GM12864 (cell line): ENCODE measurements around the gene SLBP.

Source experiments
- DNase-seq: peaks from one replicate; pipeline ENCODE4 v3.0.0-alpha.2; 2011; ENCODE audit warnings: low read depth
- H3K4me3 ChIP-seq: 2 replicates; pipeline ENCODE4 v1.5.1; 2011; ENCODE audit warnings: mild to moderate bottlenecking, low read depth, low read length, control low read depth
- TF ChIP-seq, protein P1 (sequence below): IDR thresholded peaks from 2 replicates; pipeline ENCODE4 v1.5.1; 2011; ENCODE audit warnings: low read depth, mild to moderate bottlenecking, moderate library complexity, low read length, control low read depth, inconsistent platforms; ENCODE audit errors: missing control alignments

SLBP gene

DNA sequence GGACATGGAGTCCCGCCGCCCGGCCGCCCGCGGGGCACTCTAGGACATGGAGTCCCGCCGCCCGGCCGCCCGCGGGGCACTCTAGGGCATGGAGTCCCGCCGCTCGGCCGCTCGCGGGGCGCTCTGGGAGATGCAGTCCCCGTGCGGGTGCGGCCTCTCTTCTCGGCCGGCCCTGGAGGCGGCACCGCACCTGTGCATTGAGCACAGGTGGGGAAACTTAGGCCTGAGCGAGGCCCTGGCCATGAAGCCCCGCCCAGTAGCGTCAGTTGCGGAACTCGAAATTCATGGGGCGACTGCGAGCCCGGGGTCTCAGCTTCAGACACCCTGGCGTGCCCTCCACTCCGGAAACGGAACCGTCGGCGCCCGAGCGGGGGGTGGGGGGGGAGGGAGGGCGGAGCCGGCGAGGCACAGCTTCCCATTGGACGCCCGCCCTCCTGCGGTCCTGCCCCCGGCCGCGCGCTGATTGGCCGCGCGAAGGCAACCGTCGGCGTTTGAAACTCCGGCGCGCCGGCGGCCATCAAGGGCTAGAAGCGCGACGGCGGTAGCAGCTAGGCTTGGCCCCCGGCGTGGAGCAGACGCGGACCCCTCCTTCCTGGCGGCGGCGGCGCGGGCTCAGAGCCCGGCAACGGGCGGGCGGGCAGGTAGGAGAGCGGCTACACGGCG lies 9.0 kb upstream of the SLBP start, which contains the start of the genes TACC3 and TMEM129:
TACC3 (plus strand) TSS at position 519 of the 663 bp plus-strand sequence. CDS start 1,901 bp downstream, outside the sequence.
TMEM129 (minus strand) TSS at position 321 of the 663 bp plus-strand sequence. CDS start 486 bp downstream, outside the sequence.
- TF ChIP-seq, protein P1, sequence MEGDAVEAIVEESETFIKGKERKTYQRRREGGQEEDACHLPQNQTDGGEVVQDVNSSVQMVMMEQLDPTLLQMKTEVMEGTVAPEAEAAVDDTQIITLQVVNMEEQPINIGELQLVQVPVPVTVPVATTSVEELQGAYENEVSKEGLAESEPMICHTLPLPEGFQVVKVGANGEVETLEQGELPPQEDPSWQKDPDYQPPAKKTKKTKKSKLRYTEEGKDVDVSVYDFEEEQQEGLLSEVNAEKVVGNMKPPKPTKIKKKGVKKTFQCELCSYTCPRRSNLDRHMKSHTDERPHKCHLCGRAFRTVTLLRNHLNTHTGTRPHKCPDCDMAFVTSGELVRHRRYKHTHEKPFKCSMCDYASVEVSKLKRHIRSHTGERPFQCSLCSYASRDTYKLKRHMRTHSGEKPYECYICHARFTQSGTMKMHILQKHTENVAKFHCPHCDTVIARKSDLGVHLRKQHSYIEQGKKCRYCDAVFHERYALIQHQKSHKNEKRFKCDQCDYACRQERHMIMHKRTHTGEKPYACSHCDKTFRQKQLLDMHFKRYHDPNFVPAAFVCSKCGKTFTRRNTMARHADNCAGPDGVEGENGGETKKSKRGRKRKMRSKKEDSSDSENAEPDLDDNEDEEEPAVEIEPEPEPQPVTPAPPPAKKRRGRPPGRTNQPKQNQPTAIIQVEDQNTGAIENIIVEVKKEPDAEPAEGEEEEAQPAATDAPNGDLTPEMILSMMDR: no peak
- DNase-seq: peak; percentile 92
- H3K4me3 ChIP-seq: peak within 1 kb of the TSS; percentile 82

DNA sequence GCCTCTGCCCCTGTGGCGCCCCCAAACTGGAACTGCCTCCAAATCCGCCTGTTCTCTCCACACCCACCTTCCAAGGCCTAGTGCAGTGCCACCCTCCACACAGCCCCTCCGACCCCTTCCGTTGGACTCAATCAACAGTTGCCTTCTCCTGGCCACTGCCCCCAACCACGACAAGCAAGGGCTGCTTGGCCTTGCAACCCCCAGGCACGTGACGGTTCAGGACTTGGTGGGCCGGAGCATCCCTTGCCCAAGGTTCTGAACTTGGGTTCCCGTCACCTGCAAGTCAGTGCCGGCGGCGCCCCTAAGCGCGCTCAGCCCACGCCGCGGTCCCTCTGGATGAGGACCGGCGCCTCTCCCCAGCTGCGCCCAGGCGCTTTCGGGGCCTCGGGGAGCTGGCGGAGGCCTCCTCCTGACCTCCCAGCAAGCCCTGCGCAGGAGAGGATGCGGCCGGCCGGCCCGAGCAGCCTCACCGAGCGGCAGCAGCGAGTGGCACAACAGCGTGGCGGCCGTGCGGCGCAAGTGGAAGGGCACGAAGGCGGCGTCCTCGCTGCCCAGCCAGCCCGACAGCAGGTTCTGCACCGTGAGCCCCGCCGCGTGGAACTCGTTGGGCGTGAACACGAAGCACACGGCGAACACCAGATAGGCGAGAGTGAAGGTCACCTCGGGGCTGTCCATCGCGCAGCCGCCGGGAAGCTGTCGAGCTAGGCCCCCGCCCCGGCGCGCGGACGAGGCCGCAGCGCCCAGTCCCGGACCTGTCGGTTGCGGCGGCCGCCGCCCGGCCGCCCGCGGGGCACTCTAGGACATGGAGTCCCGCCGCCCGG lies 8.3 kb upstream of the SLBP start:
- TF ChIP-seq, protein P1: no peak
- DNase-seq: no peak
- H3K4me3 ChIP-seq: peak overlapping the region; percentile 82

DNA sequence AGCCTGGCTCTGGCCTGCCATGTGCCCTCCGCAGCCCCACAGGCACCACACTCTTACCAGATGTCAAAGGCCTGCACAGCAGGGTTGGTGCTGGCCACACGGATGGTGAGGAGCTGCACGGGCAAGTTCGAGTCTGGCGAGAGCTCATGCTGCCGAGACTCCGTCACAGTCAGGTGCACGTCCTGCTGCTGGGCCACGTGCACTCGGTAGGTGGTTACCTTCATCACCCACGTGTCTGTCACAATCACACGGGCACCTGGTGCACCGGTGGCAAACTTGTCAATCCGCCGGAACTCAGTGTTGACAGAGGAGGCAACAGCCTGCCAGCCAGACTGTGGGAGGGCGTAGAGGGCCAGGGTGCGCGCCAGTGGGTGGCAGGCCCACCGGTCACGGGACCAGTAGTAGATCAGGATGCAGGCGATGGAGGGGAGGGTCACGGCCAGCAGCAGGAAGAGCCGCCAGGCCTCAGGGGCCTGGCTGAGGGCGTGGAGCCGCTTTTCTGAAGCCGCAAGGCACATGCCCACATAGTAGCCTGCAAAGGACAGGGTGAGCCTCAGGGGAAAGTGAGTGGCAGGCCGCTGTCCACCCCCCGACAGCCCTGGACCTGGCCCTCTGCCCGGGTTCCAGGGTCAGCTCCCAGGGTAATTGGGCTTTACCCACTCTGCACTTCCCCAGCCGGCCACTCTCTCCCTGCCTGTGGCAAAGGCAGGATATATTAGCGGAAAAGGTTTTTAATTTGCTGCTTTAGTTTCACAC lies 6.2 kb upstream of the SLBP start:
- TF ChIP-seq, protein P1: no peak
- H3K4me3 ChIP-seq: no peak overlapping the region
- no peak for DNase-seq

DNA sequence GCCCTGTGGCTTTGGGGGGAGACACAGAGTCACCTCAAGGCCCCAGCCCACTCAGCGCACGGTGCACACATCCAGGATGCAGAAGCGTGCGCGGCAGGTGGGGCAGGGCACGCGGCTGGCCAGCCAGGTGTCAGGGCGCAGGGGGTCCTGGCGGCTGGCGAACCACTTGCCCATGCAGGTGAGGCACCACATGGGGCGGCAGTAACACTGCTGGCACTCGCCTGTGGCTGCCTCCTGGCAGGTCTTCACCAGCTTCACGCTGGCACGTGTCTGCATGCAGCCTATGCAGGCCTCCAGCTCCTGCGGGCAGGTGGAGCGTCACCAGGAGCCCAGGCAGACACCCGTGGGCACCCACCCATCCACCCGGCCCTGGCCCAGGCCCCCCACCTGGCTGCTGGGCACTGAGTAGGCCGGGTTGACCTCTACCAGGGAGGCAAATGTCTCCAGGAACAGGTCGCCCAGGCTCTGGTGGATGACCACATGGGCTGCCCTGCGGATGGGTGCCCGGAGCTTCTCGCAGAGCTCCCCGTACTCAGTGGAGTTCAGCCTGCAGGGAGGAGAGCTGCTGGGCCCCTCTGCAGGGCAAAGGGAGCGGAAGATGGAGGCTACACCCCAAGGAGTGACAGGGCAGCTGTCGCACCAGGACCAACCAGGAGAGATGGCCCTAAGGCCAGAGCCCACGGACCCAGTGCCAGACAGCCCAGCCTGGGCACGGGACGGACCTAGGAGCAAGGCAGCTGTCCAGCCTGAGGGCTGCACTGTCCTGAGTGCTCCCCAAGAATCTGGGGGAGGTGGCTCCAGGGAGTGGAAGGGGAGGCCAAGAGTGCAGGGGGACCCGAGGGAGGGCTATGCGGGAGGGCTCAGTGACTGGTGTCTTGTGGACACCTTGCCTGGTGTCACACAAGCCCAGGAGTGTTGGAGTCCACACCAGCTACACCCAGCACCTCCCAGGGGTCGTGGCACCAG lies 5.3 kb upstream of the SLBP start:
- DNase-seq: no peak
- TF ChIP-seq, protein P1: no peak
- no peak overlapping the region for H3K4me3 ChIP-seq

DNA sequence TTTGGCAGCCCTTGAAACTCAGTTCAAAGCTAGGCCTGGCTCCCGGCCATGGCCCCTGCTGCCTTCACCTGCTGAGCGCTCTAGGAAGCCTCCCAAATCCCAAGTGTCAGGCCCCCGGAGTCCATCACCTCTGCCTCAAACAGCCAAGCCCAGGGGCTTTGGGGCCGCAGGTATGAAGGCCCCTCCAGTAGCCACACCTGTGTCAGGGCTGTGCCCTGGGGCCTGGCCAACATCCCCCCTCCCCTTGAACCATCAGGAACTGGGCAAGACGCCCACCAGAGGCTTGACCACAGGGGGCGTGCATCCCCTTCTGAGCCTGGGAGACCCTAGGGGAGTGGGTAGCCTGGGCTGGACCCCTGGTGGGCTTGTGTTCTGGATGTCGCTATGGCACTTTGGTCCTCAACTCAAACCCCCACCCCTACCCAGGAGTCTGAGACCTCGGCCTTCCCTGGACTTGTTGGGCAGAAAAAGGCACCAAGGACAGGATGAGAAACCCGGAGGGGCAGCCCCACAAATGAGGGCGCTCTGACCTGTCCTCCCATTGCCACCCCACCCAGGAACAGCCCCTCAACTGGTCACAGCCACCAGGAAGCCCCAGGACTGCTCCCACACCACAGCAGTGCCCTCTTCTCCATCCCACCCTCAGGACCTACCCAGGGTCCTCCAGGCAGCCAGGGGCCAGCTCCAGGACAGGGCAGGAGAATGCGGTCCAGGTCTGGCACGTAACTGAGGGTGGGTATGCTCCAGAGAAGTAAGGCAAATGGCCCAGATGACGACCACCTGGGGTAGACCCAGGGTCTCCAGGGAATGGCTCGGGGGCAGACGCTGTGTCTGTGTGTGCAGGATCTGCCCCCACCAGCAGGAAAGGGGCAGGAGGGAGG lies 4.2 kb upstream of the SLBP start:
- no peak for DNase-seq
- no peak overlapping the region for H3K4me3 ChIP-seq
- TF ChIP-seq, protein P1: no peak
